Measurements from ENCODE around the gene BCL11B.

DNA sequence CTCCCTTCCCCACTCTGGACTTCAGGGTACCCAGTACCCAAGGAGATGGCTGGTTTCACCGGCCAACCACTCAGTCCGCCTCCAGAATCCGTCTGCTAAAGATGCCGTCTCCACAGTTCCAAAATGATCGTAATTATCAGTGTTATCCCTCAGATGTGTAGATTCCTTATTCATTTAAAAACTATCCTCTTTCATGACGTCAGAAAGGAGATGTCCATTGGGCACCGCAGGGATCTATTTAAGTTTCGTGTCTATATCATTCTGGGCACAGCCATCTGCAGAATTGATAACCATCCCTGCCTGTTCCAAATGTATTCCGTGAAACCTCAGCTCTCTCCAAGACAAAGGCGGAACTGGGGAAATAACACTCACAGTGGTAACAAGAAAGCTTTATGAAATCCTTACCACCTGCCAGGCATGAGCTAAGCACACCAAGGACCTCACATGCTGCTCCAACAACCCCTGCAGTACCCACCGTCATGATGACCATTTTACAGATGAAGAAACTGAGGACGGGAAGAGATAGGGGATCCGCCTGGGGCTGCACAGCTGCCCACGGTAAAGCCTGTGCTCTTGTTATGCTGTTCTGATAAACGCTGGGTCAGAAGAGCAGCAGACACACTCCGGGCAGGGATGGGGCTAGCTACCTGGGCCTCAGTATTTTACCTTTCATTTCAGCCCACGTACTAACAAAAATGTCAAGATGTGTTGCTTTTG lies 90.0 kb downstream of the BCL11B start:
- TF ChIP-seq POLR2A (IDR thresholded peaks at IDR 0.05) (no peak), POLR2AphosphoS5 (IDR thresholded peaks at IDR 0.05; ENCODE audit: insufficient read depth in 1 of 2, low read depth in 1 of 2) (no peak)
- TF ChIP-seq, protein P1, sequence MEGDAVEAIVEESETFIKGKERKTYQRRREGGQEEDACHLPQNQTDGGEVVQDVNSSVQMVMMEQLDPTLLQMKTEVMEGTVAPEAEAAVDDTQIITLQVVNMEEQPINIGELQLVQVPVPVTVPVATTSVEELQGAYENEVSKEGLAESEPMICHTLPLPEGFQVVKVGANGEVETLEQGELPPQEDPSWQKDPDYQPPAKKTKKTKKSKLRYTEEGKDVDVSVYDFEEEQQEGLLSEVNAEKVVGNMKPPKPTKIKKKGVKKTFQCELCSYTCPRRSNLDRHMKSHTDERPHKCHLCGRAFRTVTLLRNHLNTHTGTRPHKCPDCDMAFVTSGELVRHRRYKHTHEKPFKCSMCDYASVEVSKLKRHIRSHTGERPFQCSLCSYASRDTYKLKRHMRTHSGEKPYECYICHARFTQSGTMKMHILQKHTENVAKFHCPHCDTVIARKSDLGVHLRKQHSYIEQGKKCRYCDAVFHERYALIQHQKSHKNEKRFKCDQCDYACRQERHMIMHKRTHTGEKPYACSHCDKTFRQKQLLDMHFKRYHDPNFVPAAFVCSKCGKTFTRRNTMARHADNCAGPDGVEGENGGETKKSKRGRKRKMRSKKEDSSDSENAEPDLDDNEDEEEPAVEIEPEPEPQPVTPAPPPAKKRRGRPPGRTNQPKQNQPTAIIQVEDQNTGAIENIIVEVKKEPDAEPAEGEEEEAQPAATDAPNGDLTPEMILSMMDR (IDR thresholded peaks at IDR 0.05): no peak

Measured in vagina (tissue), 2 donors.